Mesendoderm (in vitro differentiated cells): ENCODE results near the gene LGALS4.
"Not testable (repeated sequence)": the region's sequence is repeated elsewhere in the genome, so short reads cannot be mapped to it uniquely, and the experiment has no call there.

ENCODE experiments used
- DNase-seq: peaks from one replicate; pipeline ENCODE4 v3.0.0; 2013
- H2AK5ac ChIP-seq: 2 replicates; pipeline ENCODE4 v1.6.1; 2013; ENCODE audit warnings: low read length, inconsistent platforms
- H2BK120ac ChIP-seq: 2 replicates; pipeline ENCODE4 v1.6.1; 2013; ENCODE audit warnings: low read depth, mild to moderate bottlenecking, low read length, moderate library complexity, mixed read lengths
- H2BK15ac ChIP-seq: replicated peaks from 2 replicates; pipeline ENCODE4 v1.6.1; 2013; ENCODE audit warnings: low read depth, mild to moderate bottlenecking, moderate library complexity
- H2BK5ac ChIP-seq: 2 replicates; pipeline ENCODE4 v1.6.1; 2013; ENCODE audit warnings: low read length, inconsistent platforms
- H3K18ac ChIP-seq: 2 replicates; pipeline ENCODE4 v1.6.1; 2013; ENCODE audit warnings: mild to moderate bottlenecking, low read length, mixed read lengths
- H3K23ac ChIP-seq: one replicate; pipeline ENCODE4 v1.6.1; 2013; ENCODE audit warnings: low read length
- H3K27ac ChIP-seq: 2 replicates; pipeline ENCODE4 v1.5.1; 2013; ENCODE audit warnings: low read depth, mild to moderate bottlenecking, inconsistent platforms, low read length, moderate library complexity
- H3K27me3 ChIP-seq: 2 replicates; pipeline ENCODE4 v1.6.1; 2013; ENCODE audit warnings: low read length, control low read depth, mild to moderate bottlenecking, inconsistent platforms; ENCODE audit not compliant: insufficient read depth, poor library complexity
- H3K36me3 ChIP-seq: 2 replicates; pipeline ENCODE4 v1.6.1; 2013; ENCODE audit warnings: low read length, inconsistent platforms; ENCODE audit not compliant: control insufficient read depth, insufficient read depth
- H3K4ac ChIP-seq: one replicate; pipeline ENCODE4 v1.6.1; 2013; ENCODE audit warnings: low read depth, mild to moderate bottlenecking, low read length, moderate library complexity
- H3K4me1 ChIP-seq: 2 replicates; pipeline ENCODE4 v1.6.1; 2013; ENCODE audit warnings: low read depth, low read length, inconsistent platforms; ENCODE audit not compliant: control insufficient read depth
- H3K4me2 ChIP-seq: 2 replicates; pipeline ENCODE4 v1.6.1; 2013; ENCODE audit warnings: low read length
- H3K4me3 ChIP-seq: 2 replicates; pipeline ENCODE4 v1.5.1; 2013; ENCODE audit warnings: mild to moderate bottlenecking, low read length
- H3K56ac ChIP-seq: one replicate; pipeline ENCODE4 v1.6.1; 2013; ENCODE audit warnings: low read length
- H3K79me1 ChIP-seq: 2 replicates; pipeline ENCODE4 v1.6.1; 2013; ENCODE audit warnings: low read length, inconsistent platforms
- H3K79me2 ChIP-seq: 2 replicates; pipeline ENCODE4 v1.6.1; 2013; ENCODE audit warnings: mild to moderate bottlenecking, low read length; ENCODE audit not compliant: control insufficient read depth, insufficient read depth
- H3K9ac ChIP-seq: 2 replicates; pipeline ENCODE4 v1.6.1; 2013; ENCODE audit warnings: low read length, inconsistent platforms
- H4K5ac ChIP-seq: one replicate; pipeline ENCODE4 v1.6.1; 2013; ENCODE audit warnings: low read length
- H4K8ac ChIP-seq: one replicate; pipeline ENCODE4 v1.6.1; 2013; ENCODE audit warnings: low read depth, mild to moderate bottlenecking, control low read depth, low read length, moderate library complexity
- WGBS: extraction: QIAGEN DNeasy Blood & Tissue Kit; methylation state at CpG from one replicate; pipeline ENCODE4 v1.1.7; 2013; ENCODE audit warnings: low lambda C conversion rate, missing lambda C conversion rate; ENCODE audit not compliant: insufficient coverage; ENCODE audit errors: extremely low coverage; 5-methylcytosine and 5-hydroxymethylcytosine counted together

Gene LGALS4

DNA sequence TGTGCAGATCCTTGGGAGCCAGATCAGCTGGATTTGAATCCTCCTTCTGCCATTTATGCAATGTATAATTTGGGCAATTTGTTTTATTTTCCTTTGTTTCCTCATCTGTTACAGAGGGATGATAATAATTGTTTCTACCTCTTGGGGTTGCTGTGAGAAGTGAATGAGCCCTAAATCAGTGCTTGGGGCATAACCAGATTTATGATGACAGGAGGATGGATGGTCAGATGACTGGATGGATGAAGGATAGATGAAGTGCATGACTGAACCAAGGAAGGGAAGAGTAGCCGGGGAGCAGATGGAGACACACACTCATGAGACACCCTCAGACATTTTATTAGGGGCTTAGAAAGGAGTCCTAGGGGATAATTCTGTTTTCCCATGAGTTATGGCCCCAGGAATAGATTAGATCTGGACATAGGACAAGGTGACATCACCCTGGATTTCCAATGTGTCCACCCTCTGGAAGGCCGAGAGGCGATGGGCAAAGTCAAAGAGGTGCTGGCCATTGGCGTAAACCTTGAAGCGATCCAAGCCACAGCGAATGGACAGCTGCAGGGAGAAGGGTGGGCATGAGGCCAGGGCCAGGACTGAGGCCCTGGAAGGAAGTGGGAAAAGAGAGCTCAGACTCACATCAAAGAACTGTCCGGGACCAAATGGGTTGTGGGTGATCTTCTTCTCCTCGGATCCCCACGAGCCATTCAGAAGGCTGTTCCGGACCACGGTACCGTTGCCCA, 11.2 kb downstream of the LGALS4 start:
- no peak for DNase-seq
- Histone ChIP-seq H2BK5ac (no peak overlapping the region), H3K36me3 (no peaks in the 10 kb centered on the region), H3K27me3 (no peaks in the 10 kb centered on the region), H3K18ac (no peak overlapping the region), H4K8ac (no peak overlapping the region), H3K4me1 (no peaks in the 10 kb centered on the region), H2BK120ac (no peak overlapping the region), H2AK5ac (no peak overlapping the region), H3K79me1 (no peaks in the 10 kb centered on the region), H2BK15ac (no peak overlapping the region), H3K27ac (no peak overlapping the region), H3K4ac (no peak overlapping the region), H3K56ac (no peak overlapping the region), H3K4me3 (no peak overlapping the region), H3K9ac (no peak overlapping the region), H4K5ac (no peak overlapping the region), H3K79me2 (no peaks in the 10 kb centered on the region), H3K4me2 (no peak overlapping the region), H3K23ac (no peak overlapping the region)
- no CpG with 5 or more reads among the region's 12 CpGs for WGBS

- Histone ChIP-seq H3K4me2 (no peak overlapping the region), H2BK15ac (no peak overlapping the region), H3K36me3 (no peaks in the 10 kb centered on the region), H3K27me3 (no peaks in the 10 kb centered on the region), H3K23ac (no peak overlapping the region), H3K4me3 (no peak overlapping the region), H3K18ac (no peak overlapping the region), H2BK120ac (no peak overlapping the region), H3K27ac (no peak overlapping the region), H3K4me1 (no peaks in the 10 kb centered on the region), H4K5ac (no peak overlapping the region), H3K79me2 (no peaks in the 10 kb centered on the region), H2AK5ac (no peak overlapping the region), H4K8ac (no peak overlapping the region), H2BK5ac (no peak overlapping the region), H3K79me1 (no peaks in the 10 kb centered on the region), H3K9ac (no peak overlapping the region), H3K56ac (no peak overlapping the region), H3K4ac (no peak overlapping the region)
- no peak for DNase-seq
- 100% methylated on average over 3 of the region's 5 CpGs for WGBS
Measured at GRCh38 chr19:38800577-38801347, 12.0 kb downstream of the LGALS4 start.

DNA sequence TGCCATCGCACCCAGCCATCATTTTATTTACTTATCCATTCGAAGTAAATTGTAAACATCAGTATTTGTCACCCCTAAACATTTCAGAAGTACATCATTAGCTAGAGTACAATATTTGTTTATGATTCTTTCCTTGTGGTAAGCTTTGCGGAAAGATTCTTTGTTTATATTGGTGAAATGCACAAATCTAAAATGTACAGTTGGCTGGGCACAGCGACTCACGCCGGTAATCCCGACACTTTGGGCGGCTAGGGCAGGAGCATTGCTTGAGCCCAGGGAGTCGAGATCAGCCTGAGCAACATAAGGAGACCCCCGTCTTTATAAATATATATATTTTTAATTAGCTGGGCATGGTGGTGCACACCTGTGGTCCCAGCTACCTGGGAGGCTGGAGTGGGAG, 13.6 kb downstream of the LGALS4 start:
- Histone ChIP-seq H4K8ac (no peak overlapping the region), H3K23ac (no peak overlapping the region), H3K9ac (no peak overlapping the region), H3K4me2 (no peak overlapping the region), H3K79me2 (no peaks in the 10 kb centered on the region), H3K4me1 (no peaks in the 10 kb centered on the region), H3K27ac (no peak overlapping the region), H3K18ac (no peak overlapping the region), H2BK120ac (no peak overlapping the region), H3K4ac (no peak overlapping the region), H3K56ac (no peak overlapping the region), H2AK5ac (no peak overlapping the region), H4K5ac (no peak overlapping the region), H2BK15ac (no peak overlapping the region), H3K36me3 (no peaks in the 10 kb centered on the region), H3K4me3 (no peak overlapping the region), H3K79me1 (no peaks in the 10 kb centered on the region), H2BK5ac (no peak overlapping the region), H3K27me3 (no peaks in the 10 kb centered on the region)
- no peak for DNase-seq
- no CpG with 5 or more reads among the region's 10 CpGs for WGBS

GRCh38 chr19:38797781-38798180, 15.0 kb downstream of the LGALS4 start:
- H3K18ac ChIP-seq, H3K4me2 ChIP-seq, H2AK5ac ChIP-seq, H4K5ac ChIP-seq, H3K23ac ChIP-seq, H4K8ac ChIP-seq, H3K4me3 ChIP-seq, H2BK15ac ChIP-seq, H3K9ac ChIP-seq, H3K79me2 ChIP-seq, H3K79me1 ChIP-seq, H3K56ac ChIP-seq, H3K27ac ChIP-seq, H2BK120ac ChIP-seq, H2BK5ac ChIP-seq, DNase-seq, H3K27me3 ChIP-seq, H3K36me3 ChIP-seq, H3K4ac ChIP-seq, H3K4me1 ChIP-seq: not testable (repeated sequence)
- no CpG with 5 or more reads among the region's 33 CpGs for WGBS

DNA sequence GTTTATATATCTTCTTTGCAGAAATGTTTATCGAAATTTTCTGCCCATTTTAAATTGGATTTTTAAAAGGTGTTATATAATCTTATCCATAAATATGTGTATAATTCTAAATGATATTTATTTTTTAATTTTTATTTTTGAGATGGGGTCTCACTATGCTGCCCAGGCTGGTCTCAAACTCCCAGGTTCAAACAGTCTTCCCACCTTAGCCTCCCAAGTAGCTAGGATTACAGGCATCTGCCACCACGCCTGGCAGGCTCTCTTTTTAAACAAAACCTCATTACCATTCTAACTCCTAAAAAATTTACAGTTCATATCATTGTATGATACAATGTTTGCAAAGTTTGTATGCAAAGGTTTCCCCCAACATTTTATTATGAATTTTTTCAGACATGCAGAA, 16.6 kb downstream of the LGALS4 start:
- H3K27me3 ChIP-seq, result no peaks in the 10 kb centered on the region
- H3K4ac ChIP-seq, result no peak overlapping the region
- H3K23ac ChIP-seq, result no peak overlapping the region
- H3K4me1 ChIP-seq, result no peaks in the 10 kb centered on the region
- DNase-seq, result no peak
- H4K5ac ChIP-seq, result no peak overlapping the region
- no peak overlapping the region for H3K9ac ChIP-seq
- no CpG with 5 or more reads among the region's 2 CpGs for WGBS
- H3K79me1 ChIP-seq, result no peaks in the 10 kb centered on the region
- H2BK15ac ChIP-seq, result no peak overlapping the region
- no peak overlapping the region for H2BK5ac ChIP-seq
- no peaks in the 10 kb centered on the region for H3K36me3 ChIP-seq
- H4K8ac ChIP-seq, result no peak overlapping the region
- no peak overlapping the region for H2AK5ac ChIP-seq
- H3K18ac ChIP-seq, result no peak overlapping the region
- no peaks in the 10 kb centered on the region for H3K79me2 ChIP-seq
- H2BK120ac ChIP-seq, result no peak overlapping the region
- no peak overlapping the region for H3K4me2 ChIP-seq
- no peak overlapping the region for H3K56ac ChIP-seq
- H3K4me3 ChIP-seq, result no peak overlapping the region
- no peak overlapping the region for H3K27ac ChIP-seq
